Astrocyte (in vitro differentiated cells and primary cell): Measurements from ENCODE around the gene WNT1. TPM values are rescaled to one million over a fixed set of nuclear protein-coding genes. Genes with fewer than 3 reads are reported as not detected.

Experiments used
- DNase-seq: peaks from one replicate; pipeline ENCODE4 v3.0.0-alpha.2; 2010; ENCODE audit warnings: low read depth
- FAIRE-seq: peaks from 2 replicates; lab custom pipeline; 2011; peaks lifted over from hg19 to GRCh38; lab: Jason Lieb, UNC
- H2AFZ ChIP-seq: 2 replicates; pipeline ENCODE4 v1.6.0; 2012; ENCODE audit warnings: low read depth, low read length, inconsistent platforms
- H3K27ac ChIP-seq: 2 replicates; pipeline ENCODE4 v1.5.1; 2011; ENCODE audit warnings: low read depth, low read length, inconsistent platforms
- H3K27me3 ChIP-seq: 2 replicates; pipeline ENCODE4 v1.6.0; 2011; ENCODE audit warnings: low read length, inconsistent platforms; ENCODE audit not compliant: insufficient read depth
- H3K36me3 ChIP-seq: 2 replicates; pipeline ENCODE4 v1.5.1; 2011; ENCODE audit warnings: low read length, inconsistent platforms; ENCODE audit not compliant: insufficient read depth
- H3K4me1 ChIP-seq: 2 replicates; pipeline ENCODE4 v1.5.1; 2011; ENCODE audit warnings: low read length, inconsistent platforms; ENCODE audit not compliant: insufficient read depth
- H3K4me2 ChIP-seq: 2 replicates; pipeline ENCODE4 v1.6.0; 2012; ENCODE audit warnings: low read length, inconsistent platforms
- H3K4me3 ChIP-seq: 2 replicates; pipeline ENCODE4 v1.5.1; 2011; ENCODE audit warnings: low read depth, mild to moderate bottlenecking, low read length, inconsistent platforms; ENCODE audit not compliant: insufficient read depth
- H3K79me2 ChIP-seq: 2 replicates; pipeline ENCODE4 v1.6.0; 2012; ENCODE audit warnings: mild to moderate bottlenecking, low read length, inconsistent platforms; ENCODE audit not compliant: insufficient read depth
- H3K9ac ChIP-seq: 2 replicates; pipeline ENCODE4 v1.6.0; 2012; ENCODE audit warnings: mild to moderate bottlenecking, low read length, inconsistent platforms
- H3K9me3 ChIP-seq: 2 replicates; pipeline ENCODE4 v1.5.1; 2012; ENCODE audit warnings: low read depth, mild to moderate bottlenecking, low read length, inconsistent platforms; ENCODE audit not compliant: insufficient read depth
- H4K20me1 ChIP-seq: 2 replicates; pipeline ENCODE4 v1.6.0; 2012; ENCODE audit warnings: low read length, inconsistent platforms; ENCODE audit not compliant: insufficient read depth
- H3K27ac Mint-ChIP-seq: one replicate; pipeline ENCODE4 v1.8.0; 2021; ENCODE audit warnings: mild to moderate bottlenecking, mixed read lengths; ENCODE audit not compliant: unreplicated experiment
- H3K27me3 Mint-ChIP-seq: one replicate; pipeline ENCODE4 v1.8.0; 2021; ENCODE audit warnings: low read depth, mixed read lengths; ENCODE audit not compliant: unreplicated experiment
- H3K36me3 Mint-ChIP-seq: one replicate; pipeline ENCODE4 v1.8.0; 2021; ENCODE audit warnings: low read depth, mixed read lengths; ENCODE audit not compliant: unreplicated experiment
- H3K4me1 Mint-ChIP-seq: one replicate; pipeline ENCODE4 v1.8.0; 2021; ENCODE audit warnings: low read depth, mixed read lengths; ENCODE audit not compliant: unreplicated experiment
- H3K4me3 Mint-ChIP-seq: one replicate; pipeline ENCODE4 v1.8.0; 2021; ENCODE audit warnings: mild to moderate bottlenecking, moderate library complexity, mixed read lengths; ENCODE audit not compliant: unreplicated experiment
- H3K9me3 Mint-ChIP-seq: one replicate; pipeline ENCODE4 v1.8.0; 2021; ENCODE audit warnings: mild to moderate bottlenecking, mixed read lengths; ENCODE audit not compliant: unreplicated experiment
- EZH2 ChIP-seq: IDR thresholded peaks from 2 replicates; pipeline ENCODE4 v1.6.1; 2012; ENCODE audit warnings: mild to moderate bottlenecking, low read length, inconsistent platforms; ENCODE audit not compliant: insufficient read depth
- total RNA-seq: library from RNA; stranded (reverse); gene quantifications from 2 replicates; pipeline ENCODE4 v1.2.1, GENCODE V29; 2021
- TF ChIP-seq, protein P1 (sequence below): IDR thresholded peaks from 2 replicates; pipeline ENCODE4 v1.5.1; 2011; ENCODE audit warnings: low read depth, mild to moderate bottlenecking, inconsistent platforms, low read length, moderate library complexity; ENCODE audit not compliant: insufficient read depth

Gene WNT1
- total RNA-seq, 1 donor from 2014 or later: not detected

- no peak overlapping the region for H3K4me2 ChIP-seq
- FAIRE-seq: no peak
- peaks cover 21% of the 10 kb centered on the region for H3K4me1 Mint-ChIP-seq
- H2AFZ ChIP-seq: no peak overlapping the region
- no peak overlapping the region for H3K27ac ChIP-seq
- no peak overlapping the region for H3K4me3 Mint-ChIP-seq
- H3K9me3 Mint-ChIP-seq: no peaks in the 10 kb centered on the region
- no peaks in the 10 kb centered on the region for H3K27me3 Mint-ChIP-seq
- H4K20me1 ChIP-seq: peaks cover 19% of the 10 kb centered on the region
- H3K36me3 ChIP-seq: peaks cover 24% of the 10 kb centered on the region
- H3K9me3 ChIP-seq: no peaks in the 10 kb centered on the region
- H3K27me3 ChIP-seq: no peaks in the 10 kb centered on the region
- H3K4me3 ChIP-seq: no peak overlapping the region
- peaks cover 32% of the 10 kb centered on the region for H3K79me2 ChIP-seq
- H3K36me3 Mint-ChIP-seq: peaks cover 10% of the 10 kb centered on the region
- H3K9ac ChIP-seq: no peak overlapping the region
- H3K27ac Mint-ChIP-seq: no peak overlapping the region
- peaks cover 13% of the 10 kb centered on the region for H3K4me1 ChIP-seq
- no peak for DNase-seq
- TF ChIP-seq, protein P1, sequence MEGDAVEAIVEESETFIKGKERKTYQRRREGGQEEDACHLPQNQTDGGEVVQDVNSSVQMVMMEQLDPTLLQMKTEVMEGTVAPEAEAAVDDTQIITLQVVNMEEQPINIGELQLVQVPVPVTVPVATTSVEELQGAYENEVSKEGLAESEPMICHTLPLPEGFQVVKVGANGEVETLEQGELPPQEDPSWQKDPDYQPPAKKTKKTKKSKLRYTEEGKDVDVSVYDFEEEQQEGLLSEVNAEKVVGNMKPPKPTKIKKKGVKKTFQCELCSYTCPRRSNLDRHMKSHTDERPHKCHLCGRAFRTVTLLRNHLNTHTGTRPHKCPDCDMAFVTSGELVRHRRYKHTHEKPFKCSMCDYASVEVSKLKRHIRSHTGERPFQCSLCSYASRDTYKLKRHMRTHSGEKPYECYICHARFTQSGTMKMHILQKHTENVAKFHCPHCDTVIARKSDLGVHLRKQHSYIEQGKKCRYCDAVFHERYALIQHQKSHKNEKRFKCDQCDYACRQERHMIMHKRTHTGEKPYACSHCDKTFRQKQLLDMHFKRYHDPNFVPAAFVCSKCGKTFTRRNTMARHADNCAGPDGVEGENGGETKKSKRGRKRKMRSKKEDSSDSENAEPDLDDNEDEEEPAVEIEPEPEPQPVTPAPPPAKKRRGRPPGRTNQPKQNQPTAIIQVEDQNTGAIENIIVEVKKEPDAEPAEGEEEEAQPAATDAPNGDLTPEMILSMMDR: peak; percentile 22
- no peak for TF ChIP-seq EZH2
These were observed 36.4 kb downstream of the WNT1 start for GRCh38 chr12:49014547-49014946.

DNA sequence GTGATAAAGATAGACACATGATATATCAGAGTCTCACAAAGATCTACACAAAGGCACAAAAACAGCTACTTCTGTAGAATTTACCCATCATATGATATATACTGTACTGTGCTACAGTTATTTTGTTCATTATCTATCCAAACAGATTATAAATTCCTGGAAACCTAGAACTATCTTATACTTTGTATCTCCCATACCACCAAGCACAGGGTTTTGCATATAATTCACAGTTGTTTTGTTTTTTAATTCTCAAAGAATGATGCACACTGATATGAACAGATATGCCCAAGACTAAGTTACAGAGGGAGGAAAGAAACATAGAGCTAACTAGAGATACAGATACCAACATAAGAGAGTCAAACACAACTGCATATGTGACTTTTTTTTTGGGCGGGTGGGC is 37.1 kb downstream of the WNT1 start:
- H3K4me3 ChIP-seq: no peak overlapping the region
- H3K9ac ChIP-seq: no peak overlapping the region
- H3K27me3 ChIP-seq: no peaks in the 10 kb centered on the region
- Mint-ChIP-seq H3K27ac (no peak overlapping the region), H3K4me3 (no peak overlapping the region), H3K36me3 (peaks cover 10% of the 10 kb centered on the region), H3K27me3 (no peaks in the 10 kb centered on the region), H3K4me1 (peaks cover 21% of the 10 kb centered on the region), H3K9me3 (no peaks in the 10 kb centered on the region)
- TF ChIP-seq, protein P1: no peak
- no peak for TF ChIP-seq EZH2
- peaks cover 32% of the 10 kb centered on the region for H3K79me2 ChIP-seq
- H3K4me2 ChIP-seq: no peak overlapping the region
- H3K27ac ChIP-seq: no peak overlapping the region
- H4K20me1 ChIP-seq: peaks cover 19% of the 10 kb centered on the region
- FAIRE-seq (no peak), DNase-seq (no peak)
- H3K36me3 ChIP-seq: peaks cover 21% of the 10 kb centered on the region
- H2AFZ ChIP-seq: no peak overlapping the region
- peaks cover 13% of the 10 kb centered on the region for H3K4me1 ChIP-seq
- no peaks in the 10 kb centered on the region for H3K9me3 ChIP-seq

GRCh38 chr12:49017891-49018260 is 39.8 kb downstream of the WNT1 start:
- Mint-ChIP-seq H3K4me3 (peak overlapping the region; percentile 94), H3K36me3 (peaks cover 7% of the 10 kb centered on the region), H3K27ac (peak overlapping the region; percentile 98), H3K4me1 (peaks cover 19% of the 10 kb centered on the region), H3K9me3 (no peaks in the 10 kb centered on the region), H3K27me3 (no peaks in the 10 kb centered on the region)
- Histone ChIP-seq H3K79me2 (peaks cover 32% of the 10 kb centered on the region), H3K9ac (peak overlapping the region; percentile 98), H3K36me3 (peaks cover 12% of the 10 kb centered on the region), H3K4me1 (peaks cover 13% of the 10 kb centered on the region), H3K9me3 (no peaks in the 10 kb centered on the region), H3K27ac (peak overlapping the region; percentile 96), H3K27me3 (no peaks in the 10 kb centered on the region), H2AFZ (peak overlapping the region; percentile 65), H4K20me1 (peaks cover 19% of the 10 kb centered on the region), H3K4me2 (peak overlapping the region; percentile 91), H3K4me3 (peak overlapping the region; percentile 98)
- TF ChIP-seq, protein P1: no peak
- no peak for TF ChIP-seq EZH2
- DNase-seq (peak; percentile 48), FAIRE-seq (no peak)
